GM18498 (cell line): ENCODE data around the gene VILL.

Experiments used
- ATAC-seq: cut with Tn5 transposase; IDR thresholded peaks from one replicate; pipeline ENCODE4 v1.9.1; 2021; ENCODE audit warnings: mild to moderate bottlenecking, moderate library complexity; ENCODE audit not compliant: unreplicated experiment

VILL gene

GRCh38 chr3:37990527-37990926 is at the start of gene VILL:
VILL (plus strand) TSS chr3:37990786; CDS start chr3:37993673, 2,887 bp downstream.
- no peak for ATAC-seq

DNA sequence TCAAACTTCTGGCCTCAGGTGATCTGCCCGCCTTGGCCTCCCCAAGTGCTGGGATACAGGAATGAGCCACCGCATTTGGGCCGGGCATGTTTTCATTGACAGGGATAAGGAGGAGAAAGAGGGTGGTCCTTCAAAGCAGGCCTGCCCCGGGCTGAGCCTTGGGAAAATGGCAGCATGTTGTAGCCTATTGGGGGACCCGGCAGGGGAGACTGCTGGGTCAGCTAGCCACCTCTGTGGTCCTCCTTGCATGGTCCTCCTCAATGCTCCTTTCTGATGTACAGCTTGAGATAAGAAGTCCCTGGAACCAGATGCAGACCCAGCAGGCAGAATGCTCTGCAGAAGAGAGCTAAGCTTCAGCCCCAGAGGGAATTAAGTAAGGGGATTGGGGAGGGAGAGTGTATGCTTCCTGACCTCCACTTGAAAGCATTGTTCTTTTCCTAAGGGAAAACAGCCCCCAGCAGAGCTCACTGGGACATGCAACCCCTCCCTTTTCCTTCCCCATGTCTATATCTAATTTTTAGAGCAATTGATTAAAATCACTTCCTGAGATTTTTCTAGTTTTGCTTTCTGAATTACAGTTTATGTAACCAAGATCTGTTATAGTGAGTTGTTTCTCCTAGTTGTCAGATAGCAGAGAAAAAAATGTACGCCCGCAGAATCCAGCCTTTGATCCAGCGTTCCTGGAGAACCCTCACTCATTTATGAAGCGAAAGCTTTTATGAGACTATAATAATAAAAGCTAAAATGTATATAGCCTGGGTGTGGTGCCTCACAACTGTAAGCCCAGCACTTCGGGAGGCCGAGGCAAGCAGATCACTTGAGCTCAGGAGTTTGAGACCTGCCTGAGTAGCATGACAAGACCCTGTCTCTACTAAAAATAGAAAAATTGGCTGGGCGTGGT is 48.7 kb upstream of the VILL start:
- no peak for ATAC-seq

- no peak for ATAC-seq
Observed at GRCh38 chr3:37942646-37943045, 47.9 kb upstream of the VILL start.

DNA sequence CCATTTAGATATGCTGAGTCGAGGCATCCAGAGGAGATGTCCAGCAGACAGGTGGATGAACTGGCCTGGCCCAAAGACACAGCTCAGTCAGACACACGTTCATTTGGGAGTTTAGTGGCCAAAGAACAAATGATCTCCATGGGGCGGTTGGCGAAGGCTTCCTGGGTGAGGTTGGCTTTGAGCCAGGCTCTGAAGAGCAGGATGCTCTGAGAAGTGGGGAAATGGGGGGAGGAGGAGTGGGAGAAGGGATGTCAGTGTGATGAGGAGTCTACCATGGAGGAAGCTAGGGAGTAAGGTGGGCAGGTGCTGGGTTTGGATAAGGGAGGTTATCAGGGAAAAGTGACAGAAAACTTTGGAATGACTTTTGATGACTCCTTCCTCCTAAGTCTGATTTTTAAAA is 47.5 kb upstream of the VILL start:
- no peak for ATAC-seq

DNA sequence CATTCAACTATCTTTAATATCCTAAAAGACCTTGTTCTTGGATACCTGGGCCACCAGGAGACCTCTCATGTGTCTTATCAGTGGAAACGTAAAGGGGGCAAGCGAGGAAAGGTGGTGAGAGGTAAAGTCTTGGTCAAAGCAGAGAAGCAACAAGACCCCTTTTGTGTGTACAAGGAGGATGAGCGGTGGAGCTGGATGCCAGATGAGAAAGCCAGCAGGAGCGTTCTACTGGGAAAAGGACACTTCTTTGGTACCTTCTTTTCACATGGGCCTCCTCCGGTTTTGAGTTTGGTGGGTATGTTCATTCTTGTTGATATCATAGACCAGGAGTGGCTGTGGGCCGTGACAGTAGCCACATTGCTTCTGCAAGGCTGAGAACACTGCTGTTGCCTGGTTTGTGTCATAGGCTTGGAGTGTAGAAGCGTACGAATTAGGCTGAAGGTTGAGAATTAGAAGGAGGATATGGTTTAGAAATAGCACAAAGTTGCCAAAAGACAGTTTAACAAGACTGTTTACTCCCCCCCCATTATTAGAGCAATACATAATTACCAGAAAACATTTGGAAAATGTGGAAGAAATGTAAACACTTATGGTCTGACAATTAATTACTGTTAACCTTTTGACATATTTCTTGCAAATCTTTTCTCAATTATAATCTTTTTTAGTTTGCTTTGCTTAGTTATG is 46.8 kb upstream of the VILL start:
- no peak for ATAC-seq

DNA sequence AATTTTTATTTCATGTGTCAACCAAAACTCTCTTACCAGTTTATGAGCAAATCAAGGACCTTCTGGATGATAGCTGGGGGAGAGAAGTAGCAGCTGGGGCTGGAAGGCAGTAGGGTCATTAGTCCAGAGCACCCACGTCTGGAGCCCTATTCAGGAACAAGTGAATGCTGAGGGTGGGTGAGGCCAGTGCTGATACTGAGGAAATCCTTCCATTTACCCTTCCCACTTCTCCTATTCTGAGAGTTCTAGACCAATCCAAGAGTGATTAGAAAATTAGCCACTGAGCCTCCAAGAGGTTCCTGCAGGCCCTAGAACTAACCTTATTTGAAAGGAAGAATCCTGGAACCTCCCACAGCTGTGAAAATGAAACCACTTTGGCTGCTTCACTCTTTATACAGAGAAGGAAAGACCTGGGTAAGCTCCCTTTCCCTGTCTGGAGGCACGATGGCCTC is 46.2 kb upstream of the VILL start:
- ATAC-seq = no peak

DNA sequence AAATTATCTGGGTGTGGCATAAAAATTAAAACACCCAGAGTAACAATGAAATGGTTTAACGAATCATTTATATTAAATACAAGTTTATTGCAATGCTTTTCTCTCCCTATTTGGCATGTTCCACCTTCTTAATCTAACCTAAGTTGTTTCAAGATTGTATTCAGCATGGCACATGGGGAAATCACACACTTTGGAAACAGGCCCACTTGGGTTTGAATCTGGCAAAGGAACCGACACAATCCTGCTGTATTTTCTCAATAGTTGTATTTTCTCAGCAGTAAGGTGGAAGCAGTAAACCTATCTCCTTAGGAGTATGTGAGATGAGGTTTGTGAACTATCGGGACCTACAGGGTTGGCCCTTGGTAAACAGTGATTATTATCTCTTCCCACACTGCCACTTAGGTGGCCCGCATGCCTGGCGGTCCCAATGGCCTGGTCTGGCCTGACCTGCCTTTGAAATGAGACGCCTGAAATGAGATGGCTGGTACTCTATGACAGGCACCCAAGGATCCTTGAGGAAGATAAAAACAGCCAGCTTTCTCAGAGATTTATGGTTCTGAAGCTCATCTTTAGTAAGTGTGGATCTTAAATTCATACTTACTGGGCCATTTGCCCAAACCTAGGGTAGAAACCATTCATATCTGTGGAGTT is 45.3 kb upstream of the VILL start:
- ATAC-seq = no peak

- no peak for ATAC-seq
Observed at GRCh38 chr3:37945807-37946530, 44.6 kb upstream of the VILL start.

- ATAC-seq = no peak
Observed at GRCh38 chr3:37946531-37946889, 44.1 kb upstream of the VILL start.

DNA sequence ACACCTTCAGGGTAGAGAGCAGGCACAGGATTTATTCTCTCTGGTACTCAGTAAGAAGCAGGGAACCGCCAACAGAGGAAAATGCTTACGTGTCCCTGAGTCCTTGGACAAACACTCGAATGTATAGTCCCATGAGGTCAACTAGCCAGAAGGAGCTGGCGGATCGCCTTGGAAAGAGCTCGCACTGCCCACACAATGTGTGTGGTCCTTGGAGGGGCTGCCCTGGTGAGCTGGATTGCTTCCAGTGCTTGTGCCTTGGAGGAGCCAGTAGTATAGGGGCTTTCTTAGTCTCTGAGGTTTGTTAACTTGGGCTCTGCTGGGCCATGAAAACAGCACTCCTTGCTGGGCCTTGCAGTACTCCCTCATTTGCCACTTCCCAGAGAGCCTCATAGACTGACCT is 40.7 kb upstream of the VILL start:
- no peak for ATAC-seq

DNA sequence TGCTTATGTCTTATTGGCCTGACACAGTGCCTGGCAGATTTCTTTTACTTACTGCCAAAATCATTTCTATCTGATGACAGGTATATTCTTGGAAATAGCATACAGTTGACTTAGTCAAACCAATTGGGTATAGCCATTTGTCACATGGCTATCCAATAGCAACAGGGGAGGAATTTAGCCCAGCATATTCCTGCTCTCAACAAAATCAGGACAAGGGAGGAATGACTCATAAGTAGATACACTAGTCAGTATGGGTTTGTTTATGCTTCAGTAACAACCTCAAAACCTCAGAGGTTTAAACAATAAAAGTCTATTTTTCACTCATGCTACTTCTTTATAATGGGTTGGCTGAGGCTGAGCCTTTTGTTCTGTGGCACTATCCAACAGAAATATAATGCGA is 38.0 kb upstream of the VILL start:
- ATAC-seq = no peak

- no peak for ATAC-seq
Observed at GRCh38 chr3:37953226-37953625, 37.4 kb upstream of the VILL start.

GRCh38 chr3:37953707-37954394 is 36.7 kb upstream of the VILL start:
- no peak for ATAC-seq

DNA sequence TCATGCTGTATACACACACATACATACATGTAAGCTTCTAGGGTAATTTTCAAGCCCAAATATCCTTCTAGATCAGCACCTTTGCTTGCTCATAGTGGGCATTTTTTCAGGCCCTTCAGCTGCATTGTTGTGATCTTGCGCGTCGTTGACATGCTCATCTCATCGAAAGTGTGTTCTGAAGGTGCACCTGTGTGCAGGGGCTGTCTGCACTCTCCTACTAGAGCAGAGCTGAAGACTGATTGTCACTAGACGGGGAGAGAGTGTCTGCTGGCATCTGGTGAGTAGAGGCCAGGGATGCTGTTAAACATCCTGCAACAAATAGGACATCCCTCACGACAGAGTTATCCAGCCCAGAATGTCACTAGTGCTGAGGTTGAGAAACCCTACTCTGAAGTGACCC is 35.7 kb upstream of the VILL start:
- ATAC-seq = no peak

DNA sequence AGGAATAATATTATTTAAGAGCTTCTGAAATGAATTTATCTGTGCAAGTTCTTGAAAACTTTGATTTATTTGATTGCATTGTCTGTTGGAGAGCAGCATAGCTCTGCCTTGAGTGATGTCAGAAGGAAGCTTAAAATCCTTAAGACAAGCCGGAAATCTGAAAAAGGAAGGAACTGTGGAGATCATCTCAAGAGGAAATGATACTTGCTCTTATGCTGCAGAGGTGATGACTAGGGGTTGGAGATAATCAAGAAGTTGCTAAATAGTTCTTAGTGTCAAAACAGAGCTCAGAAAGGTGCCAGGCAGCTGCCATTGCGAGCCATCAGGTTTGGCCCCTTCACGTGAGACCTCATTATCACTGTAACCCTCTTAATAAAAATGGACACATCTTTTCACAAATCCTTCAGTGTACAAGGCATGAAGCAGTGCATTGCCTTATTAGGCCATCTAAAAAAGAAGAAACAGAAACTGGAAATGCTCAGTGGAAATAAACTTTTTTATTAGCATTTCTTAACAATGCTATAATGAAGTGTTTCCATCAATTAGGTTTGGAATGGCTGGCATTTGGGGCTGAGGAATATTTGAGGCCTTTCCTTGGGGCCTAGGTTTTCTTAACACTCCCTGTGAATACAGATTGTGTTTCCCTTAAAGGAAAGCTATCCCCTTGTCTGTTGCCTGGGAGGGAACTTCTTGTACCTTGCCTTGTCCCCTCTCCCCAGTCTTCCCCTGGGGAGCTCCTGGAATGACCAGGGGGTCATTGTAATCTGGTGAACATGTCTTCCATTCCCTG is 34.5 kb upstream of the VILL start:
- no peak for ATAC-seq

DNA sequence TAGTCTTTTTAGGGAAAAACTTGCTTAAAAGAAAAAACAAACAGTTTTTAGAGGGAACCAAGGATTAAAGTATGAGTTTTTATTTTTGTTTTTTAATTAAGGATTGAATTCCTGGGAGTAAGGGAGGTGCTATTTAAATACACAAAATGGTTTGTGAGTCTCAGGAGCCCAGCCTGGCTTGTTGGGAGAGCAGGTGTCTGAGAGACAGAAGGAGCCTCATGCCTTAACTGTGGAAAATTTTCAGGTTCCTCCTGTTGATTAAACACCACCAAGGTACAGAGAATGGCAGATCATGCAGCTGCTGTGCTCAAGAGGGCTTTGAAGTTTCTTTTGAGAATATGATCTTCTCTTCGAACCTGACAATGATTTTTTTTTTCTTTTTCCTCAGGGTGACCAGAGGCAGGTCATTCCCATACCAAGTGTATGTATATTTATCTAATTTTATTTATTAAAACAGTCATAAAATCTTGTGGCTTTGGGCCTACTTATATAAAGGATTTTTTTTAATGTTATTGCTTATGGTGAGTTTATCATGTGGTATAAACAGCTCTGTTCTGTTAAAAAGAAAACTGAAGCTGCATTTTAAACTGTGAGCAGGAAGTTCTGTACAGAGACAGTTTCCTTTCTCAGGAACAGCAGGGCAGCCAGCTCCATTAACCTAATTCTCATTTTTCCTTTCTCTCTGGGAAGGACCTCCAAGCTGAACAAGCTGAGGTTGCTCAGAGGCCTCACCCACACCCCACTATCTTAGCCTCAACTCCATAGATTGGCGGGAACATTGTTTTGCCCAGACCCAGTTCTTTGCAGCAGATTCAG is 33.7 kb upstream of the VILL start:
- no peak for ATAC-seq

GRCh38 chr3:37957539-37957936 is 33.0 kb upstream of the VILL start:
- no peak for ATAC-seq

DNA sequence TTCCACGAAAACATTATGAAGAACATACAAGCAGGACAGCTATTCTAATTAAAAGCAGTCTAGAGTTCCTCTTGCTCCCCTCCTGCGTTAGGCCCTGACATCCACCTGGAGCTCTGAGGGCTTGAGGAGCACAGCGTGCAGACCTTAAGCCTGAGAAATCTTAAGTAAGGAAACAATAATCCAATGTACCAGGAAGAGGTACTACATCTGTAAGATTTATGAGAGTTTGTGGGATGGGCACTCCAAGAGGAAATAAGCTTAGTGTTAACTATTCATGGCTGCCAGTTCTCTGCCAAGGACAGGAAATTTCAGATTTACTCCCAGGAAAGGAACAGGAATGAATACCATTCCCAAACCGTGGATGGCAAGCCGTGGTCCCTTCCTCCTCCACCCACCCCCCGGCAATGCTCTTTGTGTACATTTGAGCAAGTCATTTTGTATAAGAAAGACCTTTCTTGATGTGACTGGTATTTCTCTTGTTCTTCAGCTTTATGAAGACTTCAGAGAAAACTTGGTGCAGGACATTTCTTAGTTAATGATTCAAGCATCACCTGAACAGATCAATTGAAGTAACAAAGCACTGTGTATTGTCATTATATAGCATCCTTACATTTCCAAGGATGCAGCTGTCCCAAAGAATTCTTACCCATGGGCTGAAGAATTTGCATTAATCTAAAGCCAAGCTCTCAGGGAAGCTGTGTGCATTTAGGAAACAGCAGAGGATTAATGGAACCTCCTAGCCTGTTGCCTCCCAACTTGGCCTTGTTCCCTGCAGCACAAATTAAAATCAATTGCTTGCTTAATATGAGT is 28.8 kb upstream of the VILL start:
- ATAC-seq = no peak
